K562 (cell line): ENCODE measurements around the gene EMD. TPM values are rescaled to one million over a fixed set of nuclear protein-coding genes. Genes with fewer than 3 reads are reported as not detected.

Source experiments
- ATF1 ChIP-seq, 2 experiments: fragments of 450-650 bp in 1 of 2; IDR thresholded peaks; 2 replicates each; pipeline ENCODE4 v1.6.1; 2016; ENCODE audit warnings: missing compliant biosample characterization in 1 of 2, missing genetic modification characterization in 1 of 2
- BDP1 ChIP-seq: IDR thresholded peaks from 3 replicates; pipeline ENCODE4 v1.6.1; 2011; ENCODE audit not compliant: insufficient read length, insufficient read depth
- EWSR1 ChIP-seq: fragments of 450-650 bp; IDR thresholded peaks from 2 replicates; pipeline ENCODE4 v1.6.1; 2018; ENCODE audit warnings: borderline replicate concordance, mild to moderate bottlenecking, low read depth, moderate library complexity; ENCODE audit not compliant: partially characterized antibody
- FOXK1 ChIP-seq: sonication (generic); formaldehyde crosslinking; IDR thresholded peaks from 2 replicates; pipeline ENCODE4 v1.8.0; 2022; ENCODE audit warnings: missing genetic modification reagents, mild to moderate bottlenecking, borderline replicate concordance
- FOXM1 ChIP-seq, 2 experiments: fragments of 450-650 bp in 1 of 2; sonication (generic) in 1 of 2; formaldehyde crosslinking in 1 of 2; IDR thresholded peaks; 2 replicates each; pipeline versions ENCODE4 v1.6.1 to v1.9.0; 2017 to 2022; ENCODE audit warnings: low read depth in 2 of 2, mild to moderate bottlenecking in 2 of 2, missing genetic modification reagents in 1 of 2, moderate library complexity in 1 of 2
- HINFP ChIP-seq: fragments of 450-650 bp; conservative IDR thresholded peaks from 2 replicates; pipeline ENCODE4 v1.6.1; 2016; ENCODE audit warnings: missing genetic modification characterization, low read depth, mild to moderate bottlenecking, control low read depth, missing compliant biosample characterization
- MAFF ChIP-seq: IDR thresholded peaks from 2 replicates; pipeline ENCODE4 v1.6.1; 2012; ENCODE audit warnings: low read length, improper control_type of control experiment
- MTA2 ChIP-seq: fragments of 450-650 bp; IDR thresholded peaks from 2 replicates; pipeline ENCODE4 v1.6.1; 2016; ENCODE audit warnings: low read depth
- NR1H2 ChIP-seq: sonication (generic); formaldehyde crosslinking; IDR thresholded peaks from 2 replicates; pipeline ENCODE4 v1.4.0; 2020; ENCODE audit warnings: mild to moderate bottlenecking, missing genetic modification reagents
- PRPF4 ChIP-seq: fragments of 200-400 bp; formaldehyde crosslinking; IDR thresholded peaks from one replicate; pipeline ENCODE4 v1.6.1; 2017; ENCODE audit warnings: low read length, low read depth, mild to moderate bottlenecking; ENCODE audit not compliant: insufficient read depth, poor library complexity, severe bottlenecking
- STAT5A ChIP-seq: IDR thresholded peaks from 2 replicates; pipeline ENCODE4 v1.6.1; 2012; ENCODE audit warnings: low read length, inconsistent platforms, borderline replicate concordance
- TOE1 ChIP-seq, 2 experiments: fragments of 450-650 bp in 1 of 2; sonication (generic) in 1 of 2; formaldehyde crosslinking in 1 of 2; IDR thresholded peaks; 2 replicates each; pipeline versions ENCODE4 v1.7.1 to v1.8.0; 2016 to 2022; ENCODE audit warnings: borderline replicate concordance in 2 of 2, mild to moderate bottlenecking in 2 of 2, antibody characterized with exemption in 1 of 2, inconsistent platforms in 1 of 2, low read depth in 1 of 2, missing genetic modification reagents in 1 of 2, moderate library complexity in 1 of 2
- UBTF ChIP-seq, 2 experiments: IDR thresholded peaks; 2 replicates each; pipeline ENCODE4 v1.6.1; 2012; ENCODE audit warnings: improper control_type of control experiment in 2 of 2, low read depth in 2 of 2, low read length in 2 of 2, borderline replicate concordance in 1 of 2
- ZBTB17 ChIP-seq: fragments of 450-650 bp; formaldehyde crosslinking; IDR thresholded peaks from 2 replicates; pipeline ENCODE4 v1.4.0; 2020; ENCODE audit warnings: mild to moderate bottlenecking
- ZBTB7A ChIP-seq: IDR thresholded peaks from 2 replicates; pipeline ENCODE4 v1.6.1; 2011; ENCODE audit warnings: low read depth, mild to moderate bottlenecking, low read length, moderate library complexity, borderline replicate concordance; ENCODE audit not compliant: control insufficient read depth
- ZFPM2 ChIP-seq: fragments of 250-450 bp; sonication (Bioruptor Pico); IDR thresholded peaks from 2 replicates; pipeline ENCODE4 v1.5.1; 2022; ENCODE audit warnings: mild to moderate bottlenecking
- ZNF518B ChIP-seq: fragments of 250-450 bp; sonication (Bioruptor Pico); IDR thresholded peaks from 2 replicates; pipeline ENCODE4 v1.5.0; 2021; ENCODE audit warnings: mild to moderate bottlenecking, moderate library complexity
- ZNF561 ChIP-seq: fragments of 450-650 bp; formaldehyde crosslinking; conservative IDR thresholded peaks from 2 replicates; pipeline ENCODE4 v1.4.0; 2020; ENCODE audit warnings: mild to moderate bottlenecking, moderate library complexity
- polyA plus RNA-seq, 8 experiments: library from polyadenylated mRNA; depleted of rRNA in 4 of 8; stranded (reverse) in 5 of 8; unstranded in 3 of 8; fragments of >200 nt; fragmentation: Nextera tagmentation in 2 of 8; fragmentation: Illumina TruSeq in 1 of 8; extraction: Ambion mirVana in 2 of 8; extraction: Trizol in 1 of 8; gene quantifications; 2 replicates each; pipeline versions ENCODE4 v1.2.1 to v1.2.3, GENCODE V29; 2011 to 2014; ENCODE audit warnings: inconsistent platforms in 1 of 8, missing spikeins in 1 of 8
- total RNA-seq, 7 experiments: library from RNA; depleted of rRNA in 6 of 7; stranded (reverse); fragments of >200 nt in 6 of 7; fragmentation: Illumina TruSeq in 2 of 7; extraction: Trizol in 2 of 7; gene quantifications; 2 replicates each; pipeline versions ENCODE4 v1.2.1 to v1.2.3, GENCODE V29; 2011 to 2021; ENCODE audit warnings: low replicate concordance in 1 of 7

Gene EMD
- total and polyA plus RNA-seq, 9 of the 15 experiments (the other 6 are each of a cell fraction or from before 2014, with no cell fraction given) = 2.3 to 206 (median 61.9) TPM

- TF ChIP-seq PRPF4 = no peak
- no peak for TF ChIP-seq ATF1 (CRISPR knock-in tag; IDR thresholded peaks at IDR 0.05)
- TF ChIP-seq ATF1 (tag; IDR thresholded peaks at IDR 0.05) = no peak
- no peak for TF ChIP-seq BDP1
- no peak; the same call in 1 of the 2 replicates for TF ChIP-seq TOE1 (IDR thresholded peaks at IDR 0.05; ENCODE audit: borderline replicate concordance)
- no peak for TF ChIP-seq TOE1 (CRISPR knock-in tag; IDR thresholded peaks at IDR 0.05; ENCODE audit: borderline replicate concordance, low read depth)
- no peak for TF ChIP-seq ZBTB17 (CRISPR knock-in tag)
- TF ChIP-seq FOXK1 (CRISPR knock-in tag) = peak; percentile 98
- TF ChIP-seq MTA2 = no peak
- no peak for TF ChIP-seq ZNF561 (CRISPR knock-in tag)
- TF ChIP-seq STAT5A = no peak
- no peak for TF ChIP-seq FOXM1 (IDR thresholded peaks at IDR 0.05; ENCODE audit: low read depth)
- no peak; the same call in 1 of the 2 replicates for TF ChIP-seq FOXM1 (CRISPR knock-in tag; IDR thresholded peaks at IDR 0.05; ENCODE audit: low read depth)
- TF ChIP-seq ZBTB7A = peak; percentile 57; the same call in 1 of the 2 replicates
- peak; percentile 10; the same call in 1 of the 2 replicates for TF ChIP-seq MAFF
- peak; percentile 86; the same call in 1 of the 2 replicates for TF ChIP-seq ZFPM2 (CRISPR knock-in tag)
- no peak for TF ChIP-seq HINFP (tag)
- peak; percentile 96 for TF ChIP-seq EWSR1
- no peak for TF ChIP-seq ZNF518B (CRISPR knock-in tag)
- peak; percentile 35; the same call in 1 of the 2 replicates for TF ChIP-seq NR1H2 (CRISPR knock-in tag)
- no peak for TF ChIP-seq UBTF (IDR thresholded peaks at IDR 0.05; ENCODE audit: borderline replicate concordance in 1 of 2, low read depth in 2 of 2, low read length in 2 of 2)
These were observed 22.1 kb downstream of the EMD start (continued) for GRCh38 chrX:154401045-154401799.
